ENCODE results near the gene KCNQ1. TPM values are rescaled to one million over a fixed set of nuclear protein-coding genes. Genes with fewer than 3 reads are reported as not detected.
A peak's percentile ranks its signal among the peaks of the same experiment; 100 is the strongest.

KCNQ1 gene
- total RNA-seq, 4 donors from 2014 or later, result 2.6 to 12.7 (median 4.9) TPM

DNA sequence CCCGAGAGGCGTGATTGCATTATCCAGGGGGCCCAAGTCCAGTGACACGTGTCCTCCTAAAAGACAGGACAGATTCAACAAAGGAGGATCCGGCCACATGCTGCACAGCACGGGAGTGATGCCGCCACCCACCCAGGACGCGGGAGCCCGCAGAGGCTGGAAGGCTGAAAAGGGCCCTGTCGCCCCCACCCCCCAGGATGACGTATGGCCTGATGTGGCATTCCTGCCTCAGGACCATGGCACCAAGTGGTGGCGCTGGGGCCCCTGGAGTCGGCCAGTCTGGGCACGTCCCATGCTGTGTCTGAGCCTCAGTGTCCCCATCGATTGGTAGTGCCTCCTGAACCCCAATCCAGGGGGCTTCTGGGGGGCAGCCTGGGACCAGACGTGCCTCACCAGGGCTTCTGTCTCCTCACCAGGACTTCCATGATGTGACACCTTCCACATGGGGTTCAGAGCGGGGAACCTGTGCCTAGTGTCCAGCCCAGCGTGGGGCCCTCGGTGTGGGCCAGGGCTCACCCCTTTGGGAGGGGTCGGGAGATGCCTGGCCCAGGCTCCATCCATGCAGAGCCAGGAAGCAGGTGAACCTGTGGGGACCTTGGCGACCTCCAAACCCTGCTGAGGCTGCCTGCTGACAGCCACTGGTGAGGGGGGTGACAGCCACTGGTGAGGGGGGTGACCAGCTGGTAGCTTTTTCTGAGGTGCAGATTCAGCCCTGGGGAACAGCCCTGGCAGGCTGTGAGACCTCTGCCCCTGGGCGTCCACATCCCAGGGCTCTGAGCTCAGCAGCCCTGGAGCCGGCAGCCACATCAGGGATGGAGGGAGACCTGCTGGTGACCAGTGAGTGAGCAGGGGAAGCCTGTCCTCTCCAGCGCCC is 75.3 kb downstream of the KCNQ1 start:
- H3K9me3 ChIP-seq, result no peaks in the 10 kb centered on the region
- WGBS, 2 donors (ENCODE audit: low coverage in 1 of 2), result 71% methylated on average over 3 of the region's 24 CpGs; no CpG with 5 or more reads in 1 of the 2 donors
- H3K4me3 ChIP-seq, result no peak overlapping the region
- no peaks in the 10 kb centered on the region for H3K4me1 ChIP-seq
- H3K27me3 ChIP-seq, result peaks cover 29% of the 10 kb centered on the region
- H3K27ac ChIP-seq, result no peak overlapping the region
- no peak for TF ChIP-seq EP300 (IDR thresholded peaks at IDR 0.05)
- TF ChIP-seq POLR2A (IDR thresholded peaks at IDR 0.05), result no peak
- TF ChIP-seq, protein P1, sequence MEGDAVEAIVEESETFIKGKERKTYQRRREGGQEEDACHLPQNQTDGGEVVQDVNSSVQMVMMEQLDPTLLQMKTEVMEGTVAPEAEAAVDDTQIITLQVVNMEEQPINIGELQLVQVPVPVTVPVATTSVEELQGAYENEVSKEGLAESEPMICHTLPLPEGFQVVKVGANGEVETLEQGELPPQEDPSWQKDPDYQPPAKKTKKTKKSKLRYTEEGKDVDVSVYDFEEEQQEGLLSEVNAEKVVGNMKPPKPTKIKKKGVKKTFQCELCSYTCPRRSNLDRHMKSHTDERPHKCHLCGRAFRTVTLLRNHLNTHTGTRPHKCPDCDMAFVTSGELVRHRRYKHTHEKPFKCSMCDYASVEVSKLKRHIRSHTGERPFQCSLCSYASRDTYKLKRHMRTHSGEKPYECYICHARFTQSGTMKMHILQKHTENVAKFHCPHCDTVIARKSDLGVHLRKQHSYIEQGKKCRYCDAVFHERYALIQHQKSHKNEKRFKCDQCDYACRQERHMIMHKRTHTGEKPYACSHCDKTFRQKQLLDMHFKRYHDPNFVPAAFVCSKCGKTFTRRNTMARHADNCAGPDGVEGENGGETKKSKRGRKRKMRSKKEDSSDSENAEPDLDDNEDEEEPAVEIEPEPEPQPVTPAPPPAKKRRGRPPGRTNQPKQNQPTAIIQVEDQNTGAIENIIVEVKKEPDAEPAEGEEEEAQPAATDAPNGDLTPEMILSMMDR (IDR thresholded peaks at IDR 0.05), result no peak
- TF ChIP-seq POLR2AphosphoS5 (IDR thresholded peaks at IDR 0.05), result no peak
- no peaks in the 10 kb centered on the region for H3K36me3 ChIP-seq
- peak; percentile 9 for ATAC-seq

DNA sequence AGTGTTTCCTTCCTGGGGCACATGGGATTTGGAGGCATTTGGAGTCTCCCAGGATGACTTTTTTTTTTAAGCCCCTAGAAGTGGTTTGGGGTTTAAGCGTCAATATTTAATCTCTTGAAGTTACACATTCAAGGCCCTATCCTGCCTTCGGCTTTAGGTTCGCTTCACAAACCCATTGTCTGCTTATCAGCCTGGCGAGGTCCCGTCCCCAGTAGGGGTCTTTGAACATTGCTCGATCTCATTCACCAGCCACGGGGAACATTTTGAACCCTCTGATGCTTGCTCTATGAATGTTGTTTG is 75.9 kb downstream of the KCNQ1 start:
- Histone ChIP-seq H3K27me3 (peaks cover 35% of the 10 kb centered on the region), H3K4me1 (no peaks in the 10 kb centered on the region), H3K36me3 (no peaks in the 10 kb centered on the region), H3K27ac (no peak overlapping the region), H3K9me3 (no peaks in the 10 kb centered on the region), H3K4me3 (no peak overlapping the region)
- TF ChIP-seq POLR2A (IDR thresholded peaks at IDR 0.05) (no peak), EP300 (IDR thresholded peaks at IDR 0.05) (no peak)
- ATAC-seq, result no peak
- WGBS, 2 donors (ENCODE audit: low coverage in 1 of 2), result 81 to 93% methylated on average over 6 to 7 of the region's 7 CpGs

DNA sequence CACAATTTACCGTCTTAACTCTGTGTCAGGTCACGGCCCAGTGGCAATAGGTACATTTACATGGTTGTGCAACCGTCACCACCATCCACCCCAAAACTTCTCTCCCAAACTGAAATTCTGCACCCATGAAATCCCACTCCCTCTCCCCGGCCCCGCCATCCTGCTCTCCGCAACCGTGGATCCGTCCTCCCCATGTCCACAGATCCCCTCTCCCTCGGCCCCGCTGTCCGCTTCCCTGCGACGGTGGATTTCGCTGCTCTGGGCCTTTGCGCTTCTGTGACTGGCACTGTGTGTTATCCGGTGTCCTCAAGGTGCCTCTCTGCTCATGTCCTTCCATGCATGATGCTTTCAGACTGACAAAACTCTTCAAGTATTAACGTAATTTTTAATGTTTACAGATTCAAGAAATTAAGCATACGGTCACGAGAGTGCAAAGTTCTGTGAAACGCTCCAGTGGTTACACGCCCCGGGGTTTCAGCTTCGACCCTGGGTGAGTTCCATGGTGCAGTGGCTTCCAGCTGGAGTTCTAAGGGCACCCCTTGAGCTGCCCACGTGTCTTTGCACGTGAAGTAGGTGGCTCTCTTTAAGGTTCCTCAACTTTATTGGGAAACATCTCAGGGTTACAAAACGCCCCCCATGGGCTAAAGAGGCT is 76.4 kb downstream of the KCNQ1 start:
- Histone ChIP-seq H3K27ac (no peak overlapping the region), H3K27me3 (peaks cover 40% of the 10 kb centered on the region), H3K4me3 (no peak overlapping the region), H3K36me3 (no peaks in the 10 kb centered on the region), H3K4me1 (no peaks in the 10 kb centered on the region), H3K9me3 (no peaks in the 10 kb centered on the region)
- 78 to 85% methylated on average over 12 to 20 of the region's 26 CpGs for WGBS, 2 donors (ENCODE audit: low coverage in 1 of 2)
- ATAC-seq, result no peak
- no peak for TF ChIP-seq POLR2AphosphoS5 (IDR thresholded peaks at IDR 0.05)
- no peak for TF ChIP-seq POLR2A (IDR thresholded peaks at IDR 0.05)
- no peak for TF ChIP-seq EP300 (IDR thresholded peaks at IDR 0.05)
- TF ChIP-seq, protein P1 (IDR thresholded peaks at IDR 0.05), result no peak

DNA sequence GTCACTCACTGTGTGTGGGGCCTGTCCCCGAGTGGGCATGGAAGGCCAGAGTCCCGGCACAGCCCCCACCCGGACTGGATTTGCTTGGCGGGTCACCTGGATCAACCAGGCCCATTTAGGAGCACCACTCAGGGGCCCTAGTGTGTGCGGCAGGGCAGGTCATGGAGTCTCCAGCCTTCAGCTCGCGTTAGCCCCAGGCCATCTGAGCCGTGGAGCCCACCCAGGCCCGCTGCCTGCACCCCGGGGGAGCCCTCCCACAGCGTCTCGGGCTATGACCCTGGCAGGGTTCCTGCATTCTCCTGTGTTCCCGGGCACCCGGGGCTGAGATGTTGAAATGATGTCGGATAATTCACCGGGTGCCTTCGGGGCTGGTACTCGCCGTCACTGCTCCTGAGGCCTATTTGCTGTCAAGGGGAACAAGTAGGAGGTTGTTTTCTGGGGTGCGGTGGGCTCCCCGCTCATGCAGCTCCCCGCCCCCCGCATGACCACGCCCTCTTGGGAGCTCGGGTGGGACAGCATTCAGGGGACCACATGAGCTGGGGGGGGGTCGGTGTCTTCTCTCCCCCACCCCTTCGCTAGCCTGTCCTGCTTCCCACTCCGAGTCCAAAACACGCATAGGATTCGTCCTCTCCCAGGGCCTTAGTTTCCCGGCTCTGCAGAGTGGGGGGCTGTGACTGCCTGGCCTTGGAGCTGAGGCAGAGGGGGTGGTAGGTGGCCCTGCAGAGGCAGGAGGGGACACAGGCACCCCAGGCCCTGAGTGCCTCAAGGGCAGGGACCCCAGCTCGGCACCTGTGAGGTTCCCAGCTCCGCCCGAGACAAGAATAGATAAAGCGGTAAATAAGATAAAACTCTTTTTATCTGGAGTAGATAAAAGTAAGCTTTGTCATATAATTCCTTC is 77.2 kb downstream of the KCNQ1 start:
- TF ChIP-seq POLR2AphosphoS5 (IDR thresholded peaks at IDR 0.05) (no peak), EP300 (IDR thresholded peaks at IDR 0.05) (no peak), POLR2A (IDR thresholded peaks at IDR 0.05) (no peak)
- TF ChIP-seq, protein P1 (IDR thresholded peaks at IDR 0.05), result no peak
- no peak for ATAC-seq
- WGBS, 2 donors (ENCODE audit: low coverage in 1 of 2), result 58 to 70% methylated on average over 6 to 12 of the region's 35 CpGs
- H3K27ac ChIP-seq, result no peak overlapping the region
- H3K27me3 ChIP-seq, result peaks cover 44% of the 10 kb centered on the region
- no peaks in the 10 kb centered on the region for H3K36me3 ChIP-seq
- H3K9me3 ChIP-seq, result no peaks in the 10 kb centered on the region
- no peak overlapping the region for H3K4me3 ChIP-seq
- H3K4me1 ChIP-seq, result no peaks in the 10 kb centered on the region

DNA sequence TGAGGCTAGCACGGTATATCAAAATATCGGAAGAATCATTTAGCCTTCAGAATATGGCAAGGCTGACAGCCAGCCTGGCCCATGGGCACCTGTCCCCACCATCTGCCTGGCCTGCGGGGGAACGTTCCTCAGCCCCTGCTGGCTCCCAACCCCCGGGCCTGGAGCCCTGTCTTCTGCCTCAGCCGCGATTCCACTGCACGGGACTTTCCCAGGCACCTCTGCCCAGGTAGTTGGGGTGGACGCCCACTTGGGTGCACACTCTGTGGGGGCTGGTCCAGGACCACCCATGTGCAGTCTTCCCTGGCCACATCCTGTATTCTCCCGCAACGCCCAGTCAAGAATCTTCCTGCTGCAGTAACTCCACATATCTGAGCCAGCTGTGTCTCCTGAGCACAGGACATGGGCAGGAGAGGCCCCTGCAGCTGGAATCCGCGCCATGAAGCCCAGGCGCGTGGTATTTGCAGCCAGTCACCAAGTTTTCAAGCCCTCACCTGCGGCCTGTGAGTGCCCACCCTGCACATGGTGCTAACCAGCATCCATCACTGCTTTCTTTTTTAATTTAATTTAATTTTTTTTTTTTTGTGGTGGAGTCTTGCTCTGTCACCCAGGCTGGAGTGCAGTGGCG is 77.9 kb downstream of the KCNQ1 start:
- TF ChIP-seq, protein P1 (IDR thresholded peaks at IDR 0.05), result no peak
- no peak for TF ChIP-seq POLR2AphosphoS5 (IDR thresholded peaks at IDR 0.05)
- peaks cover 40% of the 10 kb centered on the region for H3K27me3 ChIP-seq
- no peaks in the 10 kb centered on the region for H3K4me1 ChIP-seq
- H3K9me3 ChIP-seq, result no peaks in the 10 kb centered on the region
- ATAC-seq, result no peak
- no peak overlapping the region for H3K4me3 ChIP-seq
- H3K27ac ChIP-seq, result no peak overlapping the region
- no peaks in the 10 kb centered on the region for H3K36me3 ChIP-seq
- WGBS, 2 donors (ENCODE audit: low coverage in 1 of 2), result 73 to 89% methylated on average over 5 to 9 of the region's 17 CpGs

Measured in gastroesophageal sphincter (tissue), 4 donors.